ENCODE measurements around the gene TEX48.

TEX48 gene

GRCh38 chr9:114616684-114617520, 65.1 kb downstream of the TEX48 start:
- Histone ChIP-seq H3K4me3 (ENCODE audit: low read depth in 1 of 2, low read length in 2 of 2) (no peak overlapping the region), H3K9me3 (ENCODE audit: control insufficient read depth in 1 of 2, low read length in 2 of 2) (no peaks in the 10 kb centered on the region), H3K4me1 (ENCODE audit: control insufficient read depth in 1 of 2, insufficient read depth in 2 of 2, low read length in 2 of 2) (peaks cover 8 to 20% of the 10 kb centered on the region in 2 donors), H3K27me3 (ENCODE audit: low read depth, low read length) (no peaks in the 10 kb centered on the region), H3K27ac (ENCODE audit: low read length) (peak overlapping the region; percentile 2), H3K36me3 (ENCODE audit: control insufficient read depth in 1 of 2, insufficient read depth in 2 of 2, low read length in 2 of 2) (peaks cover 0 to 14% of the 10 kb centered on the region in 2 donors)

All from muscle layer of duodenum (tissue), 2 donors.